ENCODE results near the gene LEFTY2.

DNA sequence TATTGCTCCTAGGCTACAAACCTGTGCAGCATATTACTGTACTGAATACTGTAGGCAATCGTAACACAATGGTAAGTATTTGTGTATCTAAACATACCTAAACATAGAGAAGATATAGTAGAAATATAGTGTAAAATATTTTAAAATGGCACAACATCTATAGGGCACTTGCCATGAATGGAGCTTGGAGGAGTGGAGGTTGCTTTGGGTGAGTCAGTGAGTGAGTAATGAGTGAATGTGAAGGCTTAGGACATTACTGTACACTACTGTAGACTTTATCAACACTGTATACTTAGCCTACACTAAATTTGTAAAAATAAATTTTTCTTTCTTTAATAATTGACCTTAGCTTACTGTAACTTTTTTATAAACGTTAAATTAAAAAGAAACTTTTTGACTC lies 7.9 kb downstream of the LEFTY2 start:
- TF ChIP-seq SNAI2 (CRISPR knock-in tag; IDR thresholded peaks at IDR 0.05) (no peak), ZFP3 (CRISPR knock-in tag; IDR thresholded peaks at IDR 0.05) (no peak), ISL1 (CRISPR knock-in tag; IDR thresholded peaks at IDR 0.05) (no peak), GLIS3 (CRISPR knock-in tag; IDR thresholded peaks at IDR 0.05) (no peak), RARB (CRISPR knock-in tag; IDR thresholded peaks at IDR 0.05) (no peak), TSHZ2 (CRISPR knock-in tag; IDR thresholded peaks at IDR 0.05) (no peak), ARNTL (CRISPR knock-in tag; IDR thresholded peaks at IDR 0.05; ENCODE audit: borderline replicate concordance, low read depth) (no peak), CSRNP3 (CRISPR knock-in tag; IDR thresholded peaks at IDR 0.05) (no peak), TCF4 (CRISPR knock-in tag; IDR thresholded peaks at IDR 0.05; ENCODE audit: borderline replicate concordance) (no peak), ZFP30 (CRISPR knock-in tag; IDR thresholded peaks at IDR 0.05) (no peak), PPARA (CRISPR knock-in tag; IDR thresholded peaks at IDR 0.05; ENCODE audit: borderline replicate concordance) (no peak), ESRRG (CRISPR knock-in tag; IDR thresholded peaks at IDR 0.05) (no peak), OSR1 (CRISPR knock-in tag; IDR thresholded peaks at IDR 0.05) (no peak)
- TF ChIP-seq, protein P1, sequence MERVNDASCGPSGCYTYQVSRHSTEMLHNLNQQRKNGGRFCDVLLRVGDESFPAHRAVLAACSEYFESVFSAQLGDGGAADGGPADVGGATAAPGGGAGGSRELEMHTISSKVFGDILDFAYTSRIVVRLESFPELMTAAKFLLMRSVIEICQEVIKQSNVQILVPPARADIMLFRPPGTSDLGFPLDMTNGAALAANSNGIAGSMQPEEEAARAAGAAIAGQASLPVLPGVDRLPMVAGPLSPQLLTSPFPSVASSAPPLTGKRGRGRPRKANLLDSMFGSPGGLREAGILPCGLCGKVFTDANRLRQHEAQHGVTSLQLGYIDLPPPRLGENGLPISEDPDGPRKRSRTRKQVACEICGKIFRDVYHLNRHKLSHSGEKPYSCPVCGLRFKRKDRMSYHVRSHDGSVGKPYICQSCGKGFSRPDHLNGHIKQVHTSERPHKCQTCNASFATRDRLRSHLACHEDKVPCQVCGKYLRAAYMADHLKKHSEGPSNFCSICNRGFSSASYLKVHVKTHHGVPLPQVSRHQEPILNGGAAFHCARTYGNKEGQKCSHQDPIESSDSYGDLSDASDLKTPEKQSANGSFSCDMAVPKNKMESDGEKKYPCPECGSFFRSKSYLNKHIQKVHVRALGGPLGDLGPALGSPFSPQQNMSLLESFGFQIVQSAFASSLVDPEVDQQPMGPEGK (CRISPR knock-in tag; IDR thresholded peaks at IDR 0.05; ENCODE audit: borderline replicate concordance): no peak
